Measurements from ENCODE around the gene TCOF1.

Gene TCOF1, protein sequence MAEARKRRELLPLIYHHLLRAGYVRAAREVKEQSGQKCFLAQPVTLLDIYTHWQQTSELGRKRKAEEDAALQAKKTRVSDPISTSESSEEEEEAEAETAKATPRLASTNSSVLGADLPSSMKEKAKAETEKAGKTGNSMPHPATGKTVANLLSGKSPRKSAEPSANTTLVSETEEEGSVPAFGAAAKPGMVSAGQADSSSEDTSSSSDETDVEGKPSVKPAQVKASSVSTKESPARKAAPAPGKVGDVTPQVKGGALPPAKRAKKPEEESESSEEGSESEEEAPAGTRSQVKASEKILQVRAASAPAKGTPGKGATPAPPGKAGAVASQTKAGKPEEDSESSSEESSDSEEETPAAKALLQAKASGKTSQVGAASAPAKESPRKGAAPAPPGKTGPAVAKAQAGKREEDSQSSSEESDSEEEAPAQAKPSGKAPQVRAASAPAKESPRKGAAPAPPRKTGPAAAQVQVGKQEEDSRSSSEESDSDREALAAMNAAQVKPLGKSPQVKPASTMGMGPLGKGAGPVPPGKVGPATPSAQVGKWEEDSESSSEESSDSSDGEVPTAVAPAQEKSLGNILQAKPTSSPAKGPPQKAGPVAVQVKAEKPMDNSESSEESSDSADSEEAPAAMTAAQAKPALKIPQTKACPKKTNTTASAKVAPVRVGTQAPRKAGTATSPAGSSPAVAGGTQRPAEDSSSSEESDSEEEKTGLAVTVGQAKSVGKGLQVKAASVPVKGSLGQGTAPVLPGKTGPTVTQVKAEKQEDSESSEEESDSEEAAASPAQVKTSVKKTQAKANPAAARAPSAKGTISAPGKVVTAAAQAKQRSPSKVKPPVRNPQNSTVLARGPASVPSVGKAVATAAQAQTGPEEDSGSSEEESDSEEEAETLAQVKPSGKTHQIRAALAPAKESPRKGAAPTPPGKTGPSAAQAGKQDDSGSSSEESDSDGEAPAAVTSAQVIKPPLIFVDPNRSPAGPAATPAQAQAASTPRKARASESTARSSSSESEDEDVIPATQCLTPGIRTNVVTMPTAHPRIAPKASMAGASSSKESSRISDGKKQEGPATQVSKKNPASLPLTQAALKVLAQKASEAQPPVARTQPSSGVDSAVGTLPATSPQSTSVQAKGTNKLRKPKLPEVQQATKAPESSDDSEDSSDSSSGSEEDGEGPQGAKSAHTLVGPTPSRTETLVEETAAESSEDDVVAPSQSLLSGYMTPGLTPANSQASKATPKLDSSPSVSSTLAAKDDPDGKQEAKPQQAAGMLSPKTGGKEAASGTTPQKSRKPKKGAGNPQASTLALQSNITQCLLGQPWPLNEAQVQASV (N-terminal part only)

DNA sequence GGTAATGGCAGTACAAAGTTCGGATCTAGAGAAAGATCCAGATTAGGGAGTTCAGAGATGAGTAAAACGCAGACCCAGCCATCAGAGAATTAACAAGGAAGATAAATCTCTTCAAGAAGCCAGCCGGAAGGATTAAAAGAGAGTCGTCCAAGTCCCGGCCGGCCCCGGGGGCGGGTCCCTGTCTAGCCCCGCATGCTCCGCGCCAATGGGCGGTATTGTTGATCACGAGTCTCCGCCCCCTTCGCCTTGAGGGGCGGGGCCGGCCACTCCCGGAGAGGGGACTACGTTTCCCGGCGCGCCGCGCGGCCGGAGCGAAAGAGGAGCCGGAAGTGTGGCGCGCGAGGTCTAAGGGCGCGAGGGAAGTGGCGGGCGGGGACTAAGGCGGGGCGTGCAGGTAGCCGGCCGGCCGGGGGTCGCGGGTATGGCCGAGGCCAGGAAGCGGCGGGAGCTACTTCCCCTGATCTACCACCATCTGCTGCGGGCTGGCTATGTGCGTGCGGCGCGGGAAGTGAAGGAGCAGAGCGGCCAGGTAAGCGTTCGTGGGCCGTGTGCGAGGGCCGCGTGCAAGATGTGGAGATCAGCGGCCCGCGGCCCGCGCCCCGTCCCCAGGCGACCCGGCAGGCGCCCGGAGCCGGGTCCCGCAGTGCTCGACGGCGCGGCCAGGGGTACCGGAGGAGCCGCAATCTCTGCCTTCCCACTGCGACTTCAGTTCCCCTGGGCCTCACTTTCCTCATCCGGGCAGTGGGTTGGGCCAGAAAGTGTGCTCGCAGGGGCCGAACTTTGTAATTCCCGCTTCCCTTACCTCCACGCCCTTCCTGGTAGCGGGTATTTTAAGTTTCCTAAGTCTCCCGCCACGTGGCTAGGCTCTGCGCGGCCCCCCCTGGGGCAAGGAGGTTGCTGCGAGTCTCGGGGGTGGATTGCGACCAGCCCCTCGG, at the start of gene TCOF1:
TSS of gene TCOF1 (plus strand) at position 372 of the 935 bp plus-strand sequence. CDS start at position 422, 50 bp downstream.
- DNase-seq = peak; percentile 76

DNA sequence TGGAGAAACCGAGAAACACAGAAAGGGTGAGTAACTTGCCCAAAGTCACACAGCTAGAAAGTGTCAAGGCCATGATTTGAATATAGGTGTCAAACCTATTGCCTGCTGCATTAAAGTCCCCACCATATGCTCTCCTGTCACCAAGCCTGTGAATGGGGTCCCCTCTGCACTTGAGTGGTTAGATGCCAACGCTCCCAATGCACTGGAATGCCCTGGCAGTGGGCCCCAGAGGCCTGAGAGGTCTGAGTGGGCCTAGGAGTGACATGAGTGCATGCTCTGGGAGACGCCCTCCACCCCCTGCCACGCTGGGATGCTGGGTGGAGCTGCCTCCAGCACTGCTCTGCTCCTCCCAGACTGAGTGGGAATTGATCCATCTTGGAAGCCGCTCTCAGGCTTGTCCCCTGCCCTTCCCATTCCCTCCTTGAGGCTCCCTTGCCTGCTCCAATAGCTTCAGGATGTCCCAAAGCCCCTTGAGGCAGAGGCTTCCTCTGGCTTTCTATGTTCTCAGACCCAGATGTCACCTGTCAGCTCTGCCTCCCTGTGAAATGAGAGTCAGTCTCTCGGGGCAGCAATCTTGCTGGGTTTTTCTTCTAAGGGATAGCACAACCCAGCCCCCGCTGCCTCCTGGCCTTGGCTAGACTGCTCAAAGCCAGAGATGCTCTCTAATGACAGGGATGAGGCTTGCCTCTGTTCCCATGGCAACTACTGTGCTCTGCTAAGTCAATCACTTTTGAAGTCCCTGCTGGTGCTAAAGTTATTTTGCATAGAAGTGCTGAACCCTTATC, 48.2 kb upstream of the TCOF1 start:
- no peak for DNase-seq

DNA sequence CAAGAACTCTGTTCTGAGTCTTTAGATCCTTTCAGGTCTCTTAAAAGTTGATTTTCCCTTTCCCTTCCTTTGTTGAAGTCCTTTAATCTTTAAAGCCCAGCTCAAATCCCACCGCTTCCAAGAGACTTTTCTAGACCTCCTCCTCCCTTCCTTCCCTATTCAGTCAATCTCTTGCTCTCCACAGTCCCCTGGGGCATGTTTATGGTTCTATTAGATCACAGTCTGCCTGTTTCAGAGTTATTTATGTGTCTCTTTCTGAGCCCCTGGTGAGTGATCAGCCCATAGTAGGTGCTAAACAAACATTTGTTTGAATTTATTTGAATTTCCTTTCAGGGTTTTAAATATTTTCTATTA, 47.6 kb upstream of the TCOF1 start:
- no peak for DNase-seq

DNA sequence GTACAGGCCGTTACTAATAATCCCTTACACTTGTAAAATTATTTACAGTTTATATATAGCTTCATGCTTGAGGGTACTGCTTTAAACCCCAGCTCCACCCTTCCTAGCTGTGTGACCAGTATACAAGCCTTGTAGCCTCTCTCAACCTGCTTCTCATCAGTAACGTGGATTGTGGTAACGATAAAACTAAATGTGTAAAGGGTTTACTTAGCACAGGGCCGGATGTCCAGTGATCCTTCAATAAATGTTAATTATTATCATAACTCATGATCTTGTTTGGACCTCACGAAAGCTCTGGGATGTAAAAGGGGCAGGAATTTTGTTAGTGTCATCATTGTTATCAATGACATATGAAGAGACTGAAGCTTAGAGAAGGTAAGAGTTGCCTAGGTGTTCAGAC, 47.3 kb upstream of the TCOF1 start:
- no peak for DNase-seq

DNA sequence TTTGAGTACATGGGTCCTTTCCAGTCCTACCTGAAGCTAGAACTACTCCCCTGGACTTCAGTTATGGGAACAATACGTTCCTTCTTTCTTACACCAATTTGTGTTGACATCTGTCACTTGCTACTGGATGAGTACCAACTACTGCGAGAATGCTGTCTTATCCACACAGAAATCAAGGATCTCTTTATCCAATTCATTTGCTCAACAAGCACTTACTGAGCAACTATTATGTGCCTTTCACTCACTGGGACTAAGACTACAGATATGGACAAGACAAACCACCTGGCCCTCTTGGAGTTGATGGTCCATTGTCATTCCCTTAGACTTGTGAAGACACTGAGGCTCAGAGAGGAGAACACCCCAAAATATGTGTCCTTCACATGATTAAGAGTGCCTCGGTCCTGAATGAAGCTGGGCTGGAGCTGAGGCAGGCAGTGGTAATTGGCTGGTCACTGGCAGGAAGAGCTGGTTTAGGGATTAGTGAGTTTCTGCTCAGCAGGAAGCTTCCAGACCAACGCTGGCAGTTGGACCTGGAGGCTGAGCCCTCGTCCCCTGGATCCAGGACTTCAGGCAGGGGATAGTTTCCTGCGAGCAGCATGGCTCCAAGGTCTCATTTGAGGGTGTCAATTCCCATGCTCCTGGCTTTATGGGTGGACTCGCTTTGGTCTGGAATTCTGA, 46.3 kb upstream of the TCOF1 start:
- no peak for DNase-seq

DNA sequence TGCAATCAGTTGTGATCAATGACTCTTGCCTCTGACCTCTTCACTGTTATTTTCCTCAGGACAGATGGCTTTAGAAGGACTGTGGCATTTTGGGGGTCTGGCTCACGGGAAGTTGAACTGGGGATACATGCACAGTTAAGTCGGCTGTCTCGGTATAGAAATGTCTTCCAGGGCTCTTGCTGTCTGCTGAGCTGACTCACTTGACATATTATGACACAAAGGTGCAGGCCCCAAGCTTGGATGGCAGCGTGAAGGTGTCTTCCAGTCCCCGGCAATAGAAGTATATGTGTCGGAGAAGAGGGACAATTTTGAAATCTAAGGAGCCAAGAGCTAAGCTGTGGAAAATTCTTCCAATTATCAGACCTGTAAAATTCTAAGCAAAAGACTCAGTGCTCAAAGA, 45.0 kb upstream of the TCOF1 start:
- no peak for DNase-seq

DNA sequence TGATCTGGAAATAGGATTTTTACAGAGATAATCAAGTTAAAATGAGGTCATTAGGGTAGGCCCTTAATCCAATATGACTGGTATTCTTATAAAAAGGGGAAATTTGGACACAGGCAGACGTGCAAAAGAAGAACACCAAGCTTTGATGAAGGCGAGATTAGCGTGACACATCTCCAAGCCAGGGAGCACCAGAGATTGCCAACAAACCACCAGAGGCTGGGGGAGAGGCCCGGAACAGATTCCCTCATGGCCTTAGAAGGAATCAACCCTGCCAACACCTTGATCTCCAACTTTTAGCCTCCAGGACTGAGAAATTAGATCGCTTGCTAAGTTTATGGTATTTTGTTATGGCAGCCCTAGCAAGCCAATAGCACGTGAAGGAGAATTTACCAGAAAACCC, 44.0 kb upstream of the TCOF1 start:
- no peak for DNase-seq

DNA sequence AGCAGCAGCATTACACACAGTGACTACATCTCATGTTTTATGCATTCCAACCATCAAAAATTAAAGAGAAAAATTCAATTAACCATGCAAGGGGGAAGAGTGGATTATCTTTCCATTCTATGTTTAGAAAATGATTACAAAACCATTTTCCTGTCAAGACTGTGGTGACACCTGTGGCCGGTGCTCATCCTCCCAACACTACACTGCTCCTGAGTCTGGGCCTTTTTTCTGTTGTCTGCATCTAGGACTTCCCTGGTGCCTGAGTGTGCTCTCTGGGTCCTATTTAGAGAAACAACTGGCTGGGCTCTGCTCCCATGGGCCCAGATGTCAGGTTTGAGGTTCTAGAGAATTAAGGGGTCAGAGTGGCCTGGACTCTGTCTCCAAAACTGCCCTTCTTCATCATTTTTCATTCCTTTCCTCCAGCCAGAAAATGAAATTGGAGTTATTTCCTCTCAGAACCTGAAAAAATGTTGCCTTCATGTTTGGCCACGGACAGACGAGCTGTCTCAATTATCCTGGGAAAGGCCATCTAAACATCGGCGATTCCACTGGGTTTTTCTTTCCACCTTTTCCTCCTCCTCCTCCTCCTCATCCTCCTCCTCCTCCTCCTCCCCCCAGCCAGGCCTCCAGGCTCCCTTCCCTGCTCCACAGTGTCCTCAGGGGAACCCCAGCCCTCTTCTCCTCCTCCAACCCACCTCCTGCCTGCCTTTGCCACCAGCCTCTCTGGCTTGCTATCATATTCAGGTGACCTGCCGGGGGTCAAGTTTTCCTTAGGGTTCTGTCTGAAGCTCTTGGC, 43.4 kb upstream of the TCOF1 start:
- DNase-seq = no peak

DNA sequence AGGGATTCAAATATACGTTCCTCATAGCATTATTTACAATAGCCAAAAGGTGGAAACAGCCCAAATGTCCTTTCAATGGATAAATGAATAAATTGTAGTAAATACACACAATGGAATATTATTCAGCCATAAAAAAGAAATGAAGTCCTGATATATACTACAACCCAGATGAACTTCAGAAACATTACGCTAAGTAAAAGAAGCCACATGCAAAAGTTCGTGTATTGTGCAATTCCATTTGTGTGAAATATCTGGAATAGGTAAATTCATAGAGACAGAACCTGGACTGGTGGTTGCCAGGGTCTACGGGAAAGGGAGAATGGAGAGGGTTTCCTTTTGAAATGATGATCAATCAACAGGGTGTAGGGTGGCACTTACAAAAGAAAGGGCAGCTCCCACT, 42.3 kb upstream of the TCOF1 start:
- no peak for DNase-seq

DNA sequence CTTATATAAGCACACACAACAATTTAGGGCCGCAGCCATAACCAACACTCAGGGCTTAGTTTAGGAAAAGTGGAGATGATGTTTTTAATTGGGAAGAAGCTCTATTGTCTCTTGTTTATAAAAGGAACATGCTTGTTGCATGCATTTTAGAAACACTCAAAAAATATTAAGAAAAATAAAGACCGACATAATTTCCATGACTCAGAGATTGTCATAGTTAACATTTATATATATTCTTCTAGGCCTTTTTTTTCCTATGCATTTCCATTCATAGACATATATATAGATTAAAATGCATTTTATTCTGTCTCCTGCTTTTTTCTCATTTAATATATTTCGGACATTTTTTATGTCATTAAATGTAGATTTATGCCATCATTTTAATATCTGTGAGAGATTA, 41.2 kb upstream of the TCOF1 start:
- DNase-seq = no peak

DNA sequence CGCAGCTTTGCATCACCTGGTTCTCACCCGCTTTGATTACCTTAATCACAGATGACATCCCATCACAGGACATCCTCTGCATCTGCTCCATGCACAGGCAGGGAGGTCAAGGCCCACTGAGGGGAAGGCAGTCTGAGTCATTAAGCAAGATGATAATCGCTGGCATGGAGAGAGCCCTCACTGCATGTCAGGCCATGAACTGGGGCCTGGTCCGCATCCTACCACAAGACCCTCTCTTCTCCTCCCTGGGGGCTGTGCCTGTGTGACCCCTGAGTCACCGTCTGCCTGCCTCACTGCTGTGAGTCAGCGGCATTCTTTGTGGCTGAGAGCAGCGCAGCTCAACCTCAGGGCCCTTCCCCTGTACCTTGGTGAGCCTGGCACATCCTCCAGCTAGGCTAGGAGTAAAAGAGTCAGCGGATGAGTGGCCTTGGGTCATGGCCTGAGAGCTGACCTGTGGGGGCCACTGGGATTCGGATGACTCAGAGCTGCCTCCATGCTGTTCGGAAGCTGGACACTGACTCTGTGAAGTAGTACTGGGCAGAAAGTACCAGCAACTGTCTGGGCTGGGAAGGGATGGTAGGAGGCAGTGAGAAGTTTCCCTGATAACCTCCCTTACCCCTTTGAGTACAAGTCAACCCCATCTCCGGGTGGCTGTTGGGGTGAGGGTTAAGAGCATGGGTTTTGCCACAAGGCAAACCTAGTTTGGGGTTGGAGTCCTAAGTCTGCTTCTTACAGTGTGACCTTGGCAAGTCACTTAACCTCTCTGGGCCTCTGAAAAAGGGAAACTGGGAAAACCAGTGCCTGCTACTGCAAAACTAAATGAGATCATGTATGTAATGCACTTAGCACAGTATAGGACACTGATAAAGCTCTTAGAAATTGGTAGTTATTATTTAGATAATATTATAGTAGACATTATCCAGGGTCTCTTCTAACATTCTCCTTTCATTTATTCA, 40.2 kb upstream of the TCOF1 start:
- DNase-seq = no peak

DNA sequence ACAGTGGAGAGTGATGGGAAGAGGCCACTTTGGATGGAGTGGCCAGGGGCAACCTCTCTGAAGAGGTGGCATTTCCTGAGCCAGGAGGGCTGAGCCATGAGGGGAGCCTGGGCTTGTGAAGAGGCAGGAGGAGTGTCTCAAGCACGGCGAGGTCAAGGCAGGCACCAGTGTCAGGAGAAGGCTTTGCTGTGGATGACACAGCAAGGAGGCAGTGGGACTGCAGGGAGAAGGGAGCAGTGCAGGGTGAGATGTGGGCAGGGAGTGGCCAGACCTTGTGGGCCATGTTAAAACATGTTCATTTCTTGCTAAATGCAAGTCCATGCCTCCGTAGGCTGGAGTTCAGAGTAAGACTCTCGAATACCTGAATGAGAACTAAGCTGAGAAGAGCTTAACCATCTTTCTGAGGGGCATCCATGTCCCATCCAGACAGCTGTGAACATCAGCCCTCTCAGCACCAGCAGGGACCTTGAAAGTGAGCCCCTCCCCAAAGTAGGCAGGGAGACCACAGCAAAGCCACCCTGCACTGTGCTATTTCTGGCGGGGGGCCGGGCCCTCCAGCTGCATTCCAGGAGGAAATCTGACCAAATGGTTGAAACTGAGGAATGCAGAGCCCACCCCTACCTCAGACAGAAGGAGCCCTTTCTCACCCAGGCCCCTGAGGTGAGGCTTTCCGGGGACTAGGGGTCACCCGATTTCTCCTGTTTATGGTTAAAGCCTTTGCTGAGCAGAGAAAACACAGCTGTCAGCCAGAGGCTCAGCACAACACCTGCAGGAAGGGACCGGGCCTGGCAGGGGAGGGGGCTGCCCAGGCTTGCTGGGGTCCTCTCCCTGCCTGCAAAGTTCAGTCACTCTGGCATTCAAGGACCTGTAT, 38.6 kb upstream of the TCOF1 start:
- no peak for DNase-seq

DNA sequence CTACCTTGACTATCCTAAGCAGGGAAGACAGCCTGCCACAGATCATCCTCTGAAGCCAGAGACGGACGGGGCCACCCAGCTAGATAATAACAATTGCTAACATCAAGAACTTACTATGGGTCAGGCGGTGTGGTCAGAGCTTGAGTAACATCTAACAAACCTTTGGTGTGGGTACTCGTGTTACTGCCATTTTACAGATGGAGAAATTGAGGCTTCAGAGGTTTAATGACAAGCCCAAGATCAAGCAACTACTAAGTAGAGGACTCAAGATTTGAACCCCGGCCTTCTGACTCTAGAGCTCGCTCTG, 38.1 kb upstream of the TCOF1 start:
- no peak for DNase-seq

DNA sequence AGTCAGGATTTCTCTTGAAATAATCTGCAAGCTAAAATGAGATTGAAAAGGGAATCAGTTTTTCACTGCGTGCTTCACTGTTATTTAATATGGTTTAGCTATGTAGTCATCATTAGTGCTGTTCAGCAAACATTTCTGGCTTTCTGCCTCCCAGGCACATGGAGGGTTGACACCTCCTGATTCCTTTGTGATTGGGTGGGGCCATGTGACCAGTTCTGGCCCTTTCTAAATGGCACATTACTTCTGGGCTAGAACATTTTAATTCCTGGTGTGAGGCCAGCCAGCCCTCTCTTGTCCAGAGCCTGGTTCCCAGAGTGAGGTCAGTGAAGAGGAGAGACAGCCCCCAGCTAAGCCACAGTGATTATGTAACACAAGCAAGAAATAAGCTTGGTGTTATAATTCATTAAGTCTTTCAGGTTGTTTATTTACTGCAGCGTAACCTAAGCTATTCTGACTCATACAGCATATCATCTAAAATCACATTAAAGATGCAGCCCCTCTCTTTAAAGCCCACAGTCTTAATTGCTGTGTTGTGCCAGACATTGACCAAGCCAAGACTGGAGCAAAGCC, 37.4 kb upstream of the TCOF1 start:
- DNase-seq = no peak

DNA sequence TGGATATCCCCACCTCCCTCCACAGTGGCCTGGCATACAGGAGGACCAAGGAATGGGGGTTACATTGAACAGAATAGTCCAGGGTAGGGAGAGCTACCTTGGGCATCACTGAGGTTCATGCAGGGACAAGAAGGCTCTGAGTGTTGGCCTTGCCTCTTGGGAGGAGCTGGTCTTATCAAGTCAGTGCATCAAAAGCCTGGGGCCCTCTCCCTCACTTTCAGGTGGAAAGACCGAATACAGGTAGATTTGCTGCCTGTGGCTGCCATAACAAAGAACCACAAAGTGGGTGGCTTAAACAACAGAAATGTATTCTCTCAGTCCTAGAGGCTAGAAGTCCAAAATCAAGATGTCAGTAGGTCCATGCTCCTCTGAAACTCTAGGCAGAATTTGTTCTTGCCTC, 36.3 kb upstream of the TCOF1 start:
- no peak for DNase-seq

DNA sequence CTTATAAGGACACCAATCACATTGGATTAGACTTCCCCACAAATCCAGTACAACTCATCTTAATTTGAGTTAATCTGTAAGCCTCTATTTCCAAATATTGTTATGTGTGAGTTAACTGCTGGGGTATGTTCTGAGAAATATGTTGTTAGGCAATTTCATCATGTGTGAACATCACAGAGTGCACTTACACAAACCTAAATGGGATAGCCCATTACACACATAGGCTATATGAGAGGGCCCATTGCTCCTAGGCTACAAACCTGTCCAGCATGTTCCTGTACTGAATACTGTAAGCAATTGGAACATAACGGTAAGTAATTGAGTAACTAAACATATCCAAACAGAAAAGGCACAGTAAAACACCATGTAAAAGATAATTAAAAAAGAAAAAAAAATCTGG, 35.7 kb upstream of the TCOF1 start:
- no peak for DNase-seq

DNA sequence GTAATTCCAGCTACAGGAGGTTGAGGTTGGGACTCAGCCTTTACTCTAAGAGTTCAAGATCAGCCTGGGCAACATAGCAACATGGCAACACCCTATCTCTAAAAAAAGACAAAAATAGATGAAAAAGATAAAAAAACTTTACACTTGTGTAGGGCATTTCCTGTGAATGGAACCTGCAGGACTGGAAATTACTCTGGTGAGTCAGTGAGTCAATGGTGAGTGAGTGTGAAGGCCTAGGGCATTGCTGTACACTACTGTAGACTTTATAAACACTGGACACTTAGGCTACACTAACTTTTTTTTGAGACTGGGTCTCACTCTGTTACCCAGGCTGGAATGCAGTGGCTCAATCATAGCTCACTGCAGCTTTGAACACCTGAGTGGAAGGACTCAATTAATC, 35.3 kb upstream of the TCOF1 start:
- DNase-seq = no peak

All from DMS79 (cell line).